ENCODE results near the gene MAGI1. TPM values are rescaled to one million over a fixed set of nuclear protein-coding genes. Genes with fewer than 3 reads are reported as not detected.

The MAGI1 gene
- total RNA-seq, 3 donors from 2014 or later (not counting 1 experiment from before 2014, with no cell fraction given) = not detected

DNA sequence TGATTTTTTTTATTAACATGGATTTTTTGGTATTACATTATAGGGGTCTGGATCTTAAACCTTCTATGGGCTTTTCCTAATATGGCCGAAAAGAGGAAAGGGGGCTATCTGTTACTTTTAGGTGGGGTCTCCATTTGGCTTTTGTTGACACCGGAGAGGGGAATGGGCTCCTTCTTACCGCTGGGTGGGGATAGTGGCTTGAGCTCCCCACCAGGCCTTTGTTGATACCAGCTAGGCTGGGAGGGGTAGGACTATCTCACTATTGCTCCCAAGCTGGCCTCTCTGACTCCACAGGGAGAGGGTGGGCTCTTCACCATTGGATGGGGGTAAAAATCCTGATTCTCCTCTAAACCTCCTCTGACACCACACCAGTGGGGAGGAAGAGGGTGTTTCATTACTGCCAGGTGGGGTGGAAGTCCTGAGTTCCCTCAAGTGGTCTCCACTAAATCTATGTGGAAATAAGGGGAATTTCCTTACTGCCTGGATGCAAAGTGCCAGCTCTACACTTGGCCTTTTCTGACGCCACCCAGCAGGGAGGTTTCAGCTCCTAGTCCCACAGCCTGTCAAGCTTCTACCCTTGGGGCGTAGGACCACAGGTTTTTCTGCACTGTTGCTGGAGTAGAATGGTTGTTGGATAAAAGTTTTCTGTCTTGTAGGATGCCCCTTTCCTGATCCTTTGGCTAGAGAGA is 572.3 kb downstream of the MAGI1 start:
- H3K27ac Mint-ChIP-seq = no peak overlapping the region
- Histone ChIP-seq H3K4me3 (ENCODE audit: low read length) (no peak overlapping the region), H3K27me3 (ENCODE audit: control insufficient read depth, insufficient read depth, low read length) (no peaks in the 10 kb centered on the region), H3K4me1 (ENCODE audit: control insufficient read depth, insufficient read depth, low read length) (no peaks in the 10 kb centered on the region), H3K27ac (ENCODE audit: low read length) (no peak overlapping the region), H3K36me3 (ENCODE audit: control insufficient read depth, insufficient read depth, low read length) (no peaks in the 10 kb centered on the region), H3K9me3 (ENCODE audit: control insufficient read depth, insufficient read depth, low read length) (peaks cover 7% of the 10 kb centered on the region)
- ATAC-seq (no peak), DNase-seq (no peak)
- H3K4me1 Mint-ChIP-seq = no peaks in the 10 kb centered on the region
- TF ChIP-seq, protein P1, sequence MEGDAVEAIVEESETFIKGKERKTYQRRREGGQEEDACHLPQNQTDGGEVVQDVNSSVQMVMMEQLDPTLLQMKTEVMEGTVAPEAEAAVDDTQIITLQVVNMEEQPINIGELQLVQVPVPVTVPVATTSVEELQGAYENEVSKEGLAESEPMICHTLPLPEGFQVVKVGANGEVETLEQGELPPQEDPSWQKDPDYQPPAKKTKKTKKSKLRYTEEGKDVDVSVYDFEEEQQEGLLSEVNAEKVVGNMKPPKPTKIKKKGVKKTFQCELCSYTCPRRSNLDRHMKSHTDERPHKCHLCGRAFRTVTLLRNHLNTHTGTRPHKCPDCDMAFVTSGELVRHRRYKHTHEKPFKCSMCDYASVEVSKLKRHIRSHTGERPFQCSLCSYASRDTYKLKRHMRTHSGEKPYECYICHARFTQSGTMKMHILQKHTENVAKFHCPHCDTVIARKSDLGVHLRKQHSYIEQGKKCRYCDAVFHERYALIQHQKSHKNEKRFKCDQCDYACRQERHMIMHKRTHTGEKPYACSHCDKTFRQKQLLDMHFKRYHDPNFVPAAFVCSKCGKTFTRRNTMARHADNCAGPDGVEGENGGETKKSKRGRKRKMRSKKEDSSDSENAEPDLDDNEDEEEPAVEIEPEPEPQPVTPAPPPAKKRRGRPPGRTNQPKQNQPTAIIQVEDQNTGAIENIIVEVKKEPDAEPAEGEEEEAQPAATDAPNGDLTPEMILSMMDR (IDR thresholded peaks at IDR 0.05) = no peak
- H3K4me3 Mint-ChIP-seq = no peak overlapping the region
- 91% methylated on average over 5 of the region's 5 CpGs for WGBS (ENCODE audit: insufficient coverage)
- no peaks in the 10 kb centered on the region for H3K27me3 Mint-ChIP-seq (ENCODE audit: low read depth in 2 of 2)
- H3K9me3 Mint-ChIP-seq = peaks cover 14 to 18% of the 10 kb centered on the region in 2 donors
- H3K36me3 Mint-ChIP-seq = peaks cover 13% of the 10 kb centered on the region
- intact Hi-C loops (cut with micrococcal nuclease) = no loop called here

- intact Hi-C loops (cut with micrococcal nuclease) = no loop called here
- Mint-ChIP-seq H3K9me3 (peaks cover 6 to 10% of the 10 kb centered on the region in 2 donors), H3K27ac (no peak overlapping the region), H3K36me3 (no peaks in the 10 kb centered on the region), H3K4me1 (no peaks in the 10 kb centered on the region), H3K4me3 (no peak overlapping the region), H3K27me3 (ENCODE audit: low read depth in 2 of 2) (no peaks in the 10 kb centered on the region)
- H3K36me3 ChIP-seq (ENCODE audit: control insufficient read depth, insufficient read depth, low read length) = no peaks in the 10 kb centered on the region
- H3K27me3 ChIP-seq (ENCODE audit: control insufficient read depth, insufficient read depth, low read length) = no peaks in the 10 kb centered on the region
- no peak overlapping the region for H3K4me3 ChIP-seq (ENCODE audit: low read length)
- TF ChIP-seq, protein P1 (IDR thresholded peaks at IDR 0.05) = no peak
- ATAC-seq = no peak
- no peak for DNase-seq
- no peak overlapping the region for H3K27ac ChIP-seq (ENCODE audit: low read length)
- no peaks in the 10 kb centered on the region for H3K9me3 ChIP-seq (ENCODE audit: control insufficient read depth, insufficient read depth, low read length)
- 93% methylated on average over 5 of the region's 6 CpGs for WGBS (ENCODE audit: insufficient coverage)
- no peaks in the 10 kb centered on the region for H3K4me1 ChIP-seq (ENCODE audit: control insufficient read depth, insufficient read depth, low read length)
Observed at GRCh38 chr3:65449841-65450428, 588.8 kb downstream of the MAGI1 start.

DNA sequence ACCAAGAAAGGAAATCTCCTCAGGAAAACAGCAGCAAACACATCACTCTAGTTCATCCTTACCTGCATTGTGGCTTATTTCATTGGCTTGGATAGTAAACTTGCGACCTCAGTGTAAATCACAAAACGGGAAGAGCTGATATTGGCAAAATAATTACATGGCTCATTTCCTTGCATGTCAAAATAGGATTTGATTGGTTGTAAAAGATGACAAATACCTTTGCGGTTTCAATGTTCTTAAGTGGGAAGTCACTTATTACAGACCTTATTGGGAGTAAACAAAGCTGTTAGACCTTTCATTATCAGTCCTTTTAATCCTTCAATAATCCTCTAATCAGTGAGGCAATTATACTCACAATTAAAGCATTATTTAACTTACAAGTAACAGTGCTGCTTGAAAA is 590.6 kb downstream of the MAGI1 start:
- DNase-seq = no peak
- Histone ChIP-seq H3K4me3 (ENCODE audit: low read length) (no peak overlapping the region), H3K27ac (ENCODE audit: low read length) (no peak overlapping the region), H3K4me1 (ENCODE audit: control insufficient read depth, insufficient read depth, low read length) (no peaks in the 10 kb centered on the region), H3K9me3 (ENCODE audit: control insufficient read depth, insufficient read depth, low read length) (no peaks in the 10 kb centered on the region), H3K36me3 (ENCODE audit: control insufficient read depth, insufficient read depth, low read length) (no peaks in the 10 kb centered on the region), H3K27me3 (ENCODE audit: control insufficient read depth, insufficient read depth, low read length) (no peaks in the 10 kb centered on the region)
- Mint-ChIP-seq H3K9me3 (peaks cover 6 to 8% of the 10 kb centered on the region in 2 donors), H3K4me1 (no peaks in the 10 kb centered on the region), H3K36me3 (no peaks in the 10 kb centered on the region), H3K27ac (no peak overlapping the region), H3K27me3 (ENCODE audit: low read depth in 2 of 2) (no peaks in the 10 kb centered on the region), H3K4me3 (no peak overlapping the region)
- 100% methylated on average over 3 of the region's 3 CpGs for WGBS (ENCODE audit: insufficient coverage)
- TF ChIP-seq, protein P1 (IDR thresholded peaks at IDR 0.05) = no peak
- no peak for ATAC-seq
- intact Hi-C loops (cut with micrococcal nuclease) = no loop called here

All from natural killer cell (primary cell).